HS-5 (cell line): ENCODE measurements around the gene CHRNA9.

ENCODE experiments used
- DNase-seq: peaks from one replicate; pipeline ENCODE4 v3.0.0-alpha.2; 2012; ENCODE audit warnings: low read depth

CHRNA9 gene

DNA sequence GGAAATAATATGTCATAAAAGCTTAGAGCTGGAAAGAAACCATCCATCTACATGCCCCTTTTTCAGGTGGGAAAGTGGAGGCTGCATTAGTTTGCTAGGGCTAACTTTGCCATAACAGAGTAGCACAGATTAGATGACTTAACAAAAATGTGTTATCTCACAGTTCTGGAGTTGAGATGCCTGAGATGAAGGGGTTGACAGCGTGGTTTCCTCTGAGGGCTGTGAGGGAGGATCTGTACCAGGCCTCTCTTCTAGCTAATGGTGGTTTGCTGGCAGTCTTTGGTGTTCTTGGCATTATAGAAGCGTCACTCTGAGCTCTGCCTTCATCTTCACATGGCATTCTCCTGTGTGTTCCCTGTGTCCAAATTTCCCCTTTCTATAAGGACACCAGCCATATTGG, 2.4 kb downstream of the CHRNA9 start:
- no peak for DNase-seq

DNA sequence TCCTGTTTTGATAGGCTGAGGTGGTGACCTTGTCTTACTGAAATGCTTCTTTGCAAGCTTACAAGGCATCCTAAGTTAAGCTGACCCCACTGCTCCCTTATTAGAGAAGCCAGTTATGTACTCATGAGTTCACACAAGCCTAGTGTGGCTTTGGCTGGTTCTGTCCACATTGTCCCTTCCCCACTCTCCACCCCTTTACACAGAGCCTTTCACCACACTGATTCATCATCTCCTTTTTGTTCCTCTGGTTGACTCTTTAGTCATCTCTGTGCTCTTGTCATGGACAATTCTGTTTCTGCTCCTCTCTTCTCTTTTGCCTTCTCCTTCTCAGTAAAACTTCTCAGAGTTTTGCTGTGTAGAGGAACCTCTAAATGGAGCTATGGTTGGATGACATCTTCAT, 4.9 kb downstream of the CHRNA9 start:
- no peak for DNase-seq

DNA sequence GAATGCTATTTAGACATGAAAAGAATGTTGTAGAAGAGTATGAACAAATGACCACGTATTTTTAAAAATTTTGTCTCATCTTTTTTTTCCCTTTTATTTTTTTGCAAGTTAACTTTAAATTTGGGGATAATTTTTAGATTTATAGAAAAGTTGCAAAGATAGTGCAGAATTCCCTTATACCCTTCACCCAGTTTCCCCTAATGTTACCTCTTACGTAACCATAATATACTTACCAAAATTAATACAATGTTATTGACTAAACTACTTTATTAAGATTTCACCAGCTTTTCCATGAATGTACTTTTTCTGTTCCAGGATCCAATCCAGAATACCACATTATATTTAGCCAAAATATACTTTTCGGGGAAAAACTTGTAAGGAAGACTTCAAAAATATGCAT, 12.3 kb downstream of the CHRNA9 start:
- DNase-seq, result no peak

DNA sequence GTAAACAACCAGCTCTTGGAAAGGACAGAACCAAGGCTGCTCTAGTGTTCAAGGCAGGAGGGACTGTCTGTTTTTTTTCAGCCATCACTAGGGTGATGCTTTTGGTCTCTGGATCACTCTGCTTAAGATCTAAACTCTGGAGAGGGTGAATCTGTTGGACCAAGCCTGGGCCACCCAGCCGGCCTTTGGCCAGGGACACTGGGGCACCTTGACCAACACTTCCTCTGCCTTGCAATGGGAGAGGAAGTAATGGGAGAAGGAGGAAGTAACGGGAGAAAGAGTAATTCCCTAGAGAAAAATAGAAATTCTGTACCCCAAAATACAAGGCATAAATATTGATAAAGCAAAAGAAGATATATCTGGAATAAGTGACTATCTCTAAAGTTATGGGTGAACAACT, 12.9 kb downstream of the CHRNA9 start:
- DNase-seq, result no peak

DNA sequence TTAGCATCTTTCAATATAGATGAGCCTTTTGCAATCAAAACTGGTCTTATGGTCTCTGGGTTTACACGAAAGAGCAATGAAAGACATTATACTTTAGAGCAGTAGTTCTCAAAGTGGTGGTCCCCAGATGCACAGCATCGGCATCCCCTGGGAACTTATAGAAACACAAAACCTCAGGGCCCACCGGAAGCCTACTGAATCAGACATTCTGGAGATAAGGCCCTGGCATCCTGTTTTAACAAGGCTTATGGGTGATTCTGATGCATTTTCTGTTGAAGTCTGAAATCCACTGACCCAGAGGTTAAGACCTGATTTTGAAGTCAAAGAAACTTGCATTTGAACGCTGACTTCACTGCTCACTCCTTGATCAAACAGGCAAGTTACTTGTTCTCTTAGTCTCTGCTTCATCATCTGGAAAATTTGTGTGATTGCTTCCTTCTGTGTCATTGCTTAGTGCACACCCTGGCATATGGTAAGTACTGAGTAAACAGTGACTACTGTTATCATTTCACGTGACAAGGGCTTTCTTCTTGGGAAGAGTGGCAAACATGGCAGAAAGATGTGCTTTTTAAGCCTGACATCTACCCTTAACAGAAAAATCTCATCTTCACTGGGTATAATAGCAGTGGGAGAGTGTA, 14.5 kb downstream of the CHRNA9 start:
- peak; percentile 33 for DNase-seq

DNA sequence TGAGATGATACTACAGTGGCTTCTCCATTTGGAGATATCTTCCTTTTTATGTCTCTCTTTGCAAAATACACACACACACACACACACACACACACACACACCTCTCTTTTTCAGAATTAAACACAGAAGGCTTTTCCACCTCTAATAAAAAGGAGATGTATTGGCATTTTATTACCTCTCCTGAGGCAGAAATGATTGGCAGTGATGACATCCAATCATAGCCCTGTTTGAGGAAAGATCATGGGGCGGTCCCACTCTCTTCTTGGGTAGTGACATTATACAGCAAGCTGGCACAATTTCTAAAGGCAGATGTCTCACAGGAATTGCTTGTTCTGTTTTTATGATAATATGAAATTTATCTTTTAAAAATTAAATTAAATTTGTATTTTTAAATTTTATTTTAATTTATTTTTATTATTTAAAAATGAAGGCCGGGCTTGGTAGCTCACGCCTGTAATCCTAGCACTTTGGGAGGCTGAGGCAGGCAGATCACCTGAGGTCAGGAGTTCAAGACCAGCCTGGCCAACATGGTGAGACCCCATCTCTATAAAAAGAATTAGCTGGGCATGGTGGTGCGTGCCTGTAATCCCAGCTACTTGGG, 15.6 kb downstream of the CHRNA9 start:
- no peak for DNase-seq

DNA sequence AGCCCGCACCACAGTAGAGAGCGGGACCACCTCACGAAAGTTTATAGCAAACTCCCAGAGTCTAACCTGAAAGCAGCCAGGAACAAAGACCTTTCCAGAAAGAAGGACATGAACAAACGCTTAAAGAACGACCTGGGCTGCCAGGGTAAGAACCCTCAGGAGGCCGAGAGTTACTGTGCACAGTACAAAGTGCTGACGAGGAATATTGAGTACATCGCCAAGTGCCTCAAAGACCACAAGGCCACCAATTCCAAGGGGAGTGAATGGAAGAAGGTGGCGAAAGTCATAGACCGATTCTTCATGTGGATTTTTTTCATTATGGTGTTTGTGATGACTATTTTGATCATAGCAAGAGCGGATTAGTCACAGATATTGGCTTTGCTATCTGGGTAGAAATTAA, 19.0 kb downstream of the CHRNA9 start:
- no peak for DNase-seq

DNA sequence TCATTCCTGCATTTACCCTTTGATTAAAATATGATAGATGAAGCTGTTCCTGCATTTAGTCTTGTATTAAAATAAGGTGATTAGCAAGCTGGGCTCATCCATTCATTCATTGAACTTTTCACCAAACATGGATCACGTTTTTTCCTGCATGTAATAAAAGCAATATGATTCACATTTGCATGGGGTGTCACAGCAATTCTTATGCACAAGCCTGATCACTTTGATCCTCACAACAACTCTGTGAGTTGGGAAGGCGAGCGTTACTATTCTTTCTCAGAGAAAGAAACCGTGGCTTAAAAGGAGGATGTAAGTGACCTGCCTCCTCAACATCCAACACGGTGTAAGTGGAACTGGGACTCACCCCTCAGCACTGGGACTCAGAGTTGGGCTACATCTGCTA, 20.0 kb downstream of the CHRNA9 start:
- DNase-seq, result no peak

DNA sequence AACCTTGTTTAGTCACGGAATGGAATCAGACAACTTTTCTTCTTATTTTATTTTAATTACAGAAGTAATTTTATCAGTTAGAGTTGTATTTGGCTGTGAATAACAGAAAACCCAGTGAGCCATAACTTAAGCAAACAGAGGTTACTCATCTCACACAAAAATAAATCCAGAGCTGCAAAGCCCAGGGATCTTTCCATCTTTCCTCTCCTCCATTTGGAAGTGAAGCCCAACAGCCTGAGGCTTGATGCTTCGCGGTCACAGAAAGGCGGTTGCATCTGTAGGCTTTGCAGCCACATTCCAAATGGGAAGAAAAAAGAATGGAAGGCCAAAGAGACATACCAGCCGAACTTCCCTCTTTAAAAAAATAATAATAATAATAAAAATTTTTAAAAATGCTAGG, 22.6 kb downstream of the CHRNA9 start:
- DNase-seq, result no peak

DNA sequence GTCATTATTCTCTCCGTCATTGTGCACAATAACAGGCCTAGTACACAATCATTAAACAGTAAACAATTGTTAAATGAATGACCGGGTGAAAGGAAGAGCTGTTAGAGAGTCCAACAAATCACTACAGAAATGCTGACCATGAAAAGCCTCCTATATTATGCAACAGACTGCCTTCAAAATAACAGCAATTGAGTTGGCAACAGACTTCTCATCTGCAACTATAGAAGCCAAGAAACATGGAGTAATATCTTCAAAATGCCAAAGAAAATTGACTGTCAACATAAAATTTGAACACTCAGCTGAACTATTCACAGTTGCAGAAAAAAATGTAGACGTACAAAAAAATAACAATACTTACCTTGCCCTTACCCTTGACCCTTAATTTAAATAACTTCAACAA, 26.2 kb downstream of the CHRNA9 start:
- no peak for DNase-seq

DNA sequence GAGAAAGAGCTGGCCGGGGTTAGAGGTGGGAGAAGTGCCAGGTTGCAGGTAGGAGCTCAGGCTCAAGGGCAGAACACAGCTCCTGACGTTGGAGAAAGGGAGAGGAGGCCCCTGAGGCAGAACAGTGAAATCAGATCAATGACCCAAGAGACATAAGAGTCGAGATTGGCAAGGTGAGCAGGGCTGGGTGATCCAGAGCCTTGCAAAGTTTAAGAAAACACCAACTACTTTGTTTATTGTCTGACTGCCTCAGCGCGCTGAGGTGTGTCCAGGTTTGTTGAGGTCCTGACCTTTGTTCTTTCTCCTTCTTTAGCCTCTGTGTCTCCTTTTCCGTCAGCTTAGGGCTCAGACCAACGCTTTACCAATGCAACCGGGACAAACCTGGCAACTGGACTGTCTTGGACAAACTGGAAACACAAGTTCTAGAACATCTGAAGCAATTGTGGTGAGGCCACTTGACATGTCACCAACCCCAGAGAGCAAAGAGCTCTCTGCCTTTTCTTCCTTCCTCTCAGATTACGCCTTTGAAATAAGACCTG, 28.3 kb downstream of the CHRNA9 start:
- no peak for DNase-seq

DNA sequence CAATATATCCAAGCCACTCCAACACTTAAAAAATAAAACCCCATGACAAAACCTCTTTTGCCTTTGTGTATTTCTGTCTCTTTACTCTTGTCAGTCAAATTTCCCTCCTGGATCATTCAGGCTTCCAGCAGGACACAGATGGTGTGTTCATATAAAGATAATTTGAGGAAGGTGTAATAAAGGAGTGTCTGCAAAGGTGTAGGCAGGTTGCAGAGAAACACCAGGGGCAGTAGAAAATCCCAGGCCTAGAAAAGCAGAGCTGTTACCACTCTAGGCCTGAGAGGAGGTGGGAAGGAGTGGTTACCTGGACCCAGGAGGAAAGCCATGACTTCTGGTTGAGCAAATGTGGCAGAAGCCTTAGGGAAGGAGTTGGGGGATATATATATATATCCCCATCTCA, 28.8 kb downstream of the CHRNA9 start:
- no peak for DNase-seq

DNA sequence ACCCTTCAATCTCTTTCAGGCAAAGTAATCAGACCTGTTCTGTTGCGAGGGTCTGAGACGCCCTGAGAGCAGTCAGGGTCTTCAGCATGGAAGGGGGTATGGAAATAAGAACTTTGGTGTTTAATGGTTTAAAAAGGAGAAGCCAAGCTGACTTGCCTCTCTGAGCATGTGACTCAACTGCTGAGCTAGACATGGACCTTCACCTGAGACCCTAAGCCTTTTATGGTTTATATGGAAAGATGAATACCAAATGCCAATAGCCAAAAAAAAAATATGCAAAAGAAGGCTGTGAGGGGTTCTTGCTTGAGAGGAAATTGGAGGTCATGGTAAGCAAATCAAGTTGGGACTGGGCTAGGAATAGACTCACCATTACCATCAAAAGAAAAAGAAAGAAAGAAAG, 30.6 kb downstream of the CHRNA9 start:
- DNase-seq, result no peak

DNA sequence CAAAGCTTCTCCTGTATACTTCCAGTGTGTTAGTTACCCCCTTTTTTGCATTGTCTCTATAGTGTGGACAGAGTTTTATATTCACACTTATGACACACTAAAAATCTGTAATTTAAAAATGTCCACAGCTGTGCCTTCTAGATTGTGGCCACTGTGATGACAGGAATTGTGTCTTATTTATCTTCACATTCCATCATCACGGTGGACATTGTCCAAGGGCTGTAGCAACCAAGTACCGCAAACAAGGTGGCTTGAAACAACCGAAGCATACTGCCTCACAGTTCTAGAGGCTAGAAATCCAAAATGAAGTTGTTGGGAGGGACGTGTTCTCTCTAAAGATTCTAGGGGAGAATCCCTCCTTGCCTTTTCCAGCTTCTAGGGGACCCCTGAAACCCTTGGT, 32.3 kb downstream of the CHRNA9 start:
- no peak for DNase-seq

DNA sequence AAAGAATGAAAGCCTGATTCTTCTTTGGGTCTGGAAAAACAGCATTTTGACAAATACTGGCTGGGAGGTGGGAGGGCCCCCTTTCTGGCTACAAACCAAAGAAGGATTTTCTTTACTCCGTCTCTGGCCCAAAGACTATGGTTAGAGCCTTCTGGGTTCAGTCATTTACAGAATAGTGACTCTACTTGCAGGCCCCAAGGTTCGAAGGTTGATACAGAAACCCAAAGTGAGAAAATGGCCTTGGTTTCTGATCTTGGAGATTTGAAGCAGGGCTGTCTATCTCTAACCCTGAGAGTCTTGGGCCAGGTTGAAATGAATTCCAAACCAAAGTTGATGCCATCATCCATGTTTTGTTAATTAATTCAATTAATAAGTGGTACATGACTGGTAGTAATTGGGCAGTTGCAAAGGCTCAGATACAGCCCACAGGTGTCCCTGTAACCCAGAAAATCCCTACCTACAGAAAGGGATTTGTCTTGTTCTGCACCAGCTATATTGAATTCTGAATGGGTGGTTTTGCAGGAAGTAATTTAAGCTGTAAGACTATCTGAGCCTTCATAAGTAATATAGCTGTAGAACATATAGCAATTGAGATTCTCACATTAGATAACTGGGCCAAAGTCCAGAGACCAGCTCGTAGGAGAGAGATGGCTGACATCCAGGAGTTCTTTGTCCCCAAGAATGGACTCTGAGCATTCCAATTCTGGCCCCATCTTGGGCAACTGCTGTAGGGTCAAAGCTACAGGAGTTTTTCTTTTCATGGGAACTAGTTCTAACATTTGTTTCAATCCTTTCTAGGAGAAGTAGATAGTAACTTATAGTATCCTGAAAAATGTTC, 34.5 kb downstream of the CHRNA9 start:
- no peak for DNase-seq

DNA sequence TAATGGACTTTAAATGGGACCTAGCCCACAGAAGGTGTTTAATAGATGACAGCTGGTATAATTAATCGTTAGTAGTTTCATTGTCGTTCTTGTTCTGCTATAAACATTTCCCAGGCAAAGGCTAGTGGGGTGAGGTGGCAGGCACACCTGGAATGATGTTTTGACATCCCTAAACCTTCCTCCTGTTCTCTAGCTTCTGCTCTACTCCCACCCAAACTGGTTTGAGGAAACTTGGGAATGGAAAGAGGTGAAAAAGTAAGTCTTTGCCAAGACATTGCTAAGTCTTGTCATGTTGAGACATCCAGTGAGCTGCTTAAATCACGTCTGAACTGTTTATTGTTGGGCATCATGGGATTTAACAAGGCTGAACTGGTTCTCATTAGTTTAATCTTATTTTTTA, 37.5 kb downstream of the CHRNA9 start:
- no peak for DNase-seq

DNA sequence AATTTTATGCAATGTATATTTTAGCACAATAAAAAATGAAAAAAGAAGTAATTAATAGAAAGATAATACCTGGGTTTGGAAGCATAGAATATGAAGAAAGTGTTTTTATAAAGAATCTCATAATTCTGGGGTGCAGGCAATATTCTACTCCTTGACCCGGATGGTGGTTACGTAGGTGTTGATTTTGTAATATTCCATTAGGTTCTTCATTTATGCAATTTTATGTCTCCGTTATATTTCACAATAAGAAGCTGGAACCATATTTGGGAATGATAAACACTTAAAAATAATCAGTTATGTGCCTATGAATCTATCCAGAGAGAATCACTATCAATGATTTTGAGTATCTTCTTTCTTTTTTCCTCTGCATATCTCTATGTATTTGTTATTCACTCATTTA, 38.5 kb downstream of the CHRNA9 start:
- no peak for DNase-seq

DNA sequence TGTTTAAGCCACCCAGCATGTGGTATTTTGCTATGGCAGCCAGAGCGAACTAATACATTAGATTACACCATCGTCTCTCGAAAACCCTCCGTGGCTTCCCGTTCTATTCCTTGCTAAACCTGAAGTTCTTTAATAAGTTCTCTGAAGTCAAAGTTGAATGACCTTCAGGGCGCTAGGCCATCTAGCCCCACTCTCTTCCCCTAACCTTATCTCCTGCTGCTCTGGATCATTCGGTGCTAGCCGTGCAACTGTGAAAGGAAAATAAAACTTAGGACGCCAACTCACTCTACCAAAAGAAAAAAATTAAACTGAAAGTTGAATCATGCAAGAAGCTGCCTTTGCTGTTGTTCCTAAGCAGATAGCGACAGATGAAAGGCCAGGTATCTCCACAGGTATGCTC, 40.0 kb downstream of the CHRNA9 start:
- DNase-seq, result no peak

DNA sequence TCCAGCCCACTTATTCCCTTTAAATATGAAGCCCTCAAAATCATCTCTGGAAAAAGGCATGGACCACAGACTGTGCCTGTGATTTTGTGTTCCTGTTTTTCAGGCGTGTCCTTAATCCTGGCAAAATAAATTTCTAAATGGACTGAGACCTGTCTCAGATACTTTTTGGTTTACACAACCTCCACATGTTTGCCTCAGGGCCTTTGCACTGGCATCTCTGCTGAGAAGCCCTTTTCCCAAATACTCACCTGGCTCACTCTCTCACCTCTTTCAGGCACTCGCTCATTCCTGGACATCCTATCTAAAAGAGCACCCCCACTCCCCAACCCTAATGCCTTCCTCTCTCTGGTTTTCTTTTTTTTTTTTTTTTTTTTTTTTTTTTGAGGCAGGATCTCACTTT, 40.5 kb downstream of the CHRNA9 start:
- DNase-seq, result no peak

DNA sequence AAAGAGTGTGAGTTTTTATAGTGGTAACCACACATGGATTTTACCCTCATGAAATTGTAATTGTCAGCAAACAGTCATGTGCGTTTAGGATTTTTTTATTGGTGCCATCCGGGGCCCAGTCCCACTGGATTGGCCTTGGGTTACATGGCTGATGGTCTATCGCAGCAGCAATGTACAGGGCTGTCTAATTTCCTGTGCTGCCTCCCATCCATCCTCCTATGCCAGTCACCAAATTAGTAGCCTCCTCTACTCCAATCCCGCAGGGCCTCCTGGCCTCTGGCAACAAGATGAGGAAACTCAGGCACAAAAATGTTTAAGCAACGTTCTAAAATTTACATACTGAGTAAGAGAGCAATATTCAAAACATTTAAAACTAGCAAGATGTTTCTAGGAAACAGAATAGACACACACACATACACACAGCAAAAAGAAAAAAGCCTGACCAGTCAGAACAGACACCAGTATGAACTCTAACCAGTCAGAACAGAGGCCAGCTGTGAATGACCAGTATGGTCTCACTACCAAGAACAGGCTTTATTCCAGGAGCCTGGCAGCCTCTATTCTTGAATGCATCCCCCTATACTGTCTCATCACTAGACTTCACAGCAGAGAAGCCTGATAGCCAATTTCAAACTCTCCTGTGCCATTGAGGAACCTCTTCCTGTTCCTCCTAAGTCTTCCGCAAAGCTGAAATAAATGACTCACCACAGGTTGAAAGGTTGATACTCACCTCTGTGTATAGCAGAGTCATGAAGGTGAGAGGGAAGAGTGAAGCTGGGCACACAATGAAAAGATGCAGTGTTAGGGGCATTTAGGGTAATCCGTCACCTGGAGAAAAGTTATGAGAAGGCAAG, 42.6 kb downstream of the CHRNA9 start:
- no peak for DNase-seq

DNA sequence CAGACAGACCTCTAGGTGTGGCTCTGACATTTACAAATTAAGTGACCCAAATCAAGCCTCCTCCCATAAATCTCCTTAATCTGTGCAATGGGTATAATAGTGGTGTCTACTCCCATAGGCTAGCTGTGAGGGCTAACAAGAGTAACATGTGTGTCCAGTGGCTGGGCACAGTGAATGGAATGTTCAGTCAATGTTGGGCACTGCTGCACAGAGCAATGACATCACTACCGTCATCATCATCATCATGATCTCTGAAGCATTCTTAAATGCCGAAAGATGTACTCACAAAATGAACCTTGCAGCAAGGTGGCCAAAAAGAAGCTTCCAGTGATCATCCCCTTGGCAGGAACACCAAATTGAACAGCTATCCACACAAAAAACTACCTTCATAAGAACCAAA, 43.5 kb downstream of the CHRNA9 start:
- DNase-seq, result no peak

DNA sequence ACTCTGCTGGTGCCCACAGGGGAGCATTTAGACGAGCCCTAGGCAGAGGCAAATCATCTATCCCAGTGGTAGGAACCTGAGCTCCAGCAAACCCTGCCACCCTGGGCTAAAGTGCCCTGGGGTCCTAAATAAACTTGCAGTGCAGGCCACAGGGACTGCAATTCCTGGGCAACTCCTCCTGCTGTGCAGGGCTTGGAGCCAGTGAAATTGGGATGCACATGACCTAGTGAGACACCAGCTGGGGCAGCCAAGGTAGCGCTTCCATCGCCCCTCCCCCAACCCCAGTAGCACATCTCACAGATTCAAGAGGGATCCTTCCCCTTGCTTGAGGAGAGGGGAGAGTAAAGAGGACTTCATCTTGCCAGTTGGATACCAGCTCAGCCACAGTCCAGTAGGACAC, 44.1 kb downstream of the CHRNA9 start:
- DNase-seq, result no peak
